ENCODE data around the gene LY6G5B.

The LY6G5B gene

GRCh38 chr6:31639449-31639861 lies 30.3 kb upstream of the LY6G5B start:
- H3K4me3 ChIP-seq (replicated peaks; ENCODE audit: low read depth, low read length) = no peak overlapping the region
- TF ChIP-seq, protein P1, sequence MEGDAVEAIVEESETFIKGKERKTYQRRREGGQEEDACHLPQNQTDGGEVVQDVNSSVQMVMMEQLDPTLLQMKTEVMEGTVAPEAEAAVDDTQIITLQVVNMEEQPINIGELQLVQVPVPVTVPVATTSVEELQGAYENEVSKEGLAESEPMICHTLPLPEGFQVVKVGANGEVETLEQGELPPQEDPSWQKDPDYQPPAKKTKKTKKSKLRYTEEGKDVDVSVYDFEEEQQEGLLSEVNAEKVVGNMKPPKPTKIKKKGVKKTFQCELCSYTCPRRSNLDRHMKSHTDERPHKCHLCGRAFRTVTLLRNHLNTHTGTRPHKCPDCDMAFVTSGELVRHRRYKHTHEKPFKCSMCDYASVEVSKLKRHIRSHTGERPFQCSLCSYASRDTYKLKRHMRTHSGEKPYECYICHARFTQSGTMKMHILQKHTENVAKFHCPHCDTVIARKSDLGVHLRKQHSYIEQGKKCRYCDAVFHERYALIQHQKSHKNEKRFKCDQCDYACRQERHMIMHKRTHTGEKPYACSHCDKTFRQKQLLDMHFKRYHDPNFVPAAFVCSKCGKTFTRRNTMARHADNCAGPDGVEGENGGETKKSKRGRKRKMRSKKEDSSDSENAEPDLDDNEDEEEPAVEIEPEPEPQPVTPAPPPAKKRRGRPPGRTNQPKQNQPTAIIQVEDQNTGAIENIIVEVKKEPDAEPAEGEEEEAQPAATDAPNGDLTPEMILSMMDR (IDR thresholded peaks at IDR 0.05; ENCODE audit: low read length, missing control alignments) = no peak
- no peak for DNase-seq (ENCODE audit: low read depth)

- TF ChIP-seq, protein P1 (IDR thresholded peaks at IDR 0.05; ENCODE audit: low read length, missing control alignments) = no peak
- no peak for DNase-seq (ENCODE audit: low read depth)
- H3K4me3 ChIP-seq (replicated peaks; ENCODE audit: low read depth, low read length) = no peak overlapping the region
These were observed 29.2 kb upstream of the LY6G5B start for GRCh38 chr6:31640612-31641011.

- H3K4me3 ChIP-seq (replicated peaks; ENCODE audit: low read depth, low read length) = no peak overlapping the region
- TF ChIP-seq, protein P1 (IDR thresholded peaks at IDR 0.05; ENCODE audit: low read length, missing control alignments) = no peak
- no peak for DNase-seq (ENCODE audit: low read depth)
These were observed 28.4 kb upstream of the LY6G5B start for GRCh38 chr6:31641370-31641769.

GRCh38 chr6:31642798-31643570 lies 26.8 kb upstream of the LY6G5B start:
- no peak overlapping the region for H3K4me3 ChIP-seq (replicated peaks; ENCODE audit: low read depth, low read length)
- DNase-seq (ENCODE audit: low read depth) = no peak
- TF ChIP-seq, protein P1 (IDR thresholded peaks at IDR 0.05; ENCODE audit: low read length, missing control alignments) = no peak

DNA sequence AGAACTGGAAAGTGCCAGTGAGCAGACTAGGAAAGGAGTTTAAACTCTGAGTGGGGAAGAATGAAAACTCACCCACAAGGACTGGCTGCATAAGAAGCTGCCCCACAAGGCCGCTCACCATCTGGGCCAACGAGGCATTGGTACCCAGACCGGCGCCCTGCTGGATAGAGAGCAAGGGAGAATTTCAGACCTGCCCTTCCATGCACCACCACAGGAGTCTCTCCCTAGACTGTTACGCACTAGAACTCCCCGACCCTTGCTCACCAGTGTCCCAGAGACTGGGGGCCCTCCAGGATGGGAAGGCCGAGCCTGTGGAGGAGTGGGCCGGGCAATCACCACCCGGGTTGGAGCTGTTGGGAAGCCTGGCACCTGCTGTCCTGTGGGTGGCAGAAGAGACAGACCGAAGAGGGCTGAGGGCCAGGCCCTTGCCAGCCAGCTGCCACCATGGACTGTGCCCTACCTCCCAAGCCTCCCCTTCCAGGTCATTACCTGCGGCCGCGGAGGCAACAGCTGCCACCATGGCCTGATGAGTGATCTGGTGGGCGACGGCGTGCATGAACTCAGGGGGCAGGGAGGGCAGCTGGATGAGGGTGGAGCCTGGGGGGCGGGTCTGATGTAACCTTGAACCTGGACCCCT lies 25.8 kb upstream of the LY6G5B start:
- no peak overlapping the region for H3K4me3 ChIP-seq (replicated peaks; ENCODE audit: low read depth, low read length)
- DNase-seq (ENCODE audit: low read depth) = no peak
- TF ChIP-seq, protein P1 (IDR thresholded peaks at IDR 0.05; ENCODE audit: low read length, missing control alignments) = no peak

GRCh38 chr6:31645325-31645724 lies 24.5 kb upstream of the LY6G5B start:
- no peak overlapping the region for H3K4me3 ChIP-seq (replicated peaks; ENCODE audit: low read depth, low read length)
- TF ChIP-seq, protein P1 (IDR thresholded peaks at IDR 0.05; ENCODE audit: low read length, missing control alignments) = no peak
- no peak for DNase-seq (ENCODE audit: low read depth)
